Neural progenitor cell (in vitro differentiated cells): Measurements from ENCODE around the gene SLC38A9. TPM values are rescaled to one million over a fixed set of nuclear protein-coding genes. Genes with fewer than 3 reads are reported as not detected.

Source experiments
- DNase-seq: peaks from one replicate; pipeline ENCODE4 v3.0.0-alpha.2; 2016; ENCODE audit warnings: low spot score
- H2AFZ ChIP-seq: fragments of 200-600 bp; sonication (generic); replicated peaks from 2 replicates; pipeline ENCODE4 v1.6.1; 2016; ENCODE audit warnings: antibody characterized with exemption
- H3F3A ChIP-seq: fragments of 200-600 bp; sonication (generic); 2 replicates; pipeline ENCODE4 v1.6.1; 2016; ENCODE audit warnings: antibody characterized with exemption, low read depth
- H3K27ac ChIP-seq: fragments of 200-600 bp; sonication (generic); 2 replicates; pipeline ENCODE4 v1.5.1; 2016; ENCODE audit warnings: mild to moderate bottlenecking
- H3K27me3 ChIP-seq: fragments of 200-600 bp; sonication (generic); 2 replicates; pipeline ENCODE4 v1.6.1; 2016; ENCODE audit warnings: mild to moderate bottlenecking, moderate library complexity
- H3K36me3 ChIP-seq: fragments of 200-600 bp; sonication (generic); 2 replicates; pipeline ENCODE4 v1.5.1; 2016
- H3K4me1 ChIP-seq: fragments of 200-600 bp; sonication (generic); 2 replicates; pipeline ENCODE4 v1.6.1; 2016; ENCODE audit warnings: mixed run types
- H3K4me2 ChIP-seq: fragments of 200-600 bp; sonication (generic); 2 replicates; pipeline ENCODE4 v1.6.1; 2016
- H3K4me3 ChIP-seq: fragments of 200-600 bp; sonication (generic); 2 replicates; pipeline ENCODE4 v1.5.1; 2016
- H3K79me2 ChIP-seq: fragments of 200-600 bp; sonication (generic); 2 replicates; pipeline ENCODE4 v1.6.1; 2016; ENCODE audit warnings: low read depth
- H3K9ac ChIP-seq: fragments of 200-600 bp; sonication (generic); 2 replicates; pipeline ENCODE4 v1.6.1; 2016
- H3K9me3 ChIP-seq: fragments of 200-600 bp; sonication (generic); 2 replicates; pipeline ENCODE4 v1.5.1; 2016; ENCODE audit warnings: low read depth
- H4K20me1 ChIP-seq: fragments of 200-600 bp; sonication (generic); 2 replicates; pipeline ENCODE4 v1.6.1; 2016; ENCODE audit warnings: low read depth
- H3K27ac Mint-ChIP-seq: 3 replicates; pipeline ENCODE4 v1.8.0; 2021; ENCODE audit warnings: mixed read lengths
- H3K27me3 Mint-ChIP-seq: 2 replicates; pipeline ENCODE4 v1.8.0; 2022; ENCODE audit warnings: low read depth, mild to moderate bottlenecking, inconsistent platforms, moderate library complexity, mixed read lengths; ENCODE audit not compliant: insufficient read depth
- H3K36me3 Mint-ChIP-seq: 3 replicates; pipeline ENCODE4 v1.8.0; 2021; ENCODE audit warnings: mixed read lengths
- H3K4me1 Mint-ChIP-seq: 3 replicates; pipeline ENCODE4 v1.8.0; 2021; ENCODE audit warnings: mixed read lengths
- H3K4me3 Mint-ChIP-seq: 3 replicates; pipeline ENCODE4 v1.8.0; 2021; ENCODE audit warnings: mild to moderate bottlenecking, moderate library complexity, mixed read lengths
- H3K9me3 Mint-ChIP-seq: 3 replicates; pipeline ENCODE4 v1.8.0; 2020; ENCODE audit warnings: mixed read lengths
- CTCF ChIP-seq: fragments of 200-600 bp; sonication (generic); IDR thresholded peaks from 2 replicates; pipeline ENCODE4 v1.5.1; 2017; ENCODE audit warnings: antibody characterized with exemption, mild to moderate bottlenecking
- EZH2 ChIP-seq: fragments of 200-600 bp; sonication (generic); IDR thresholded peaks from 2 replicates; pipeline ENCODE4 v1.6.1; 2017; ENCODE audit warnings: antibody characterized with exemption, mild to moderate bottlenecking, moderate library complexity
- EZH2phosphoT487 ChIP-seq: fragments of 200-600 bp; sonication (generic); IDR thresholded peaks from 2 replicates; pipeline ENCODE4 v1.6.1; 2017; ENCODE audit warnings: antibody characterized with exemption
- total RNA-seq: library from RNA; depleted of rRNA; stranded (reverse); fragments of >200 nt; gene quantifications from 2 replicates; pipeline ENCODE4 v1.2.3, GENCODE V29; 2015; ENCODE audit warnings: low replicate concordance

SLC38A9 gene
- total RNA-seq, 1 donor from 2014 or later = 57.7 TPM

- Mint-ChIP-seq H3K27ac (no peak overlapping the region), H3K36me3 (no peaks in the 10 kb centered on the region), H3K4me1 (no peaks in the 10 kb centered on the region), H3K4me3 (no peak overlapping the region), H3K27me3 (peaks cover 3% of the 10 kb centered on the region), H3K9me3 (peaks cover 2% of the 10 kb centered on the region)
- Histone ChIP-seq H3K79me2 (no peaks in the 10 kb centered on the region), H3F3A (no peaks in the 10 kb centered on the region), H3K36me3 (no peaks in the 10 kb centered on the region), H3K4me1 (no peaks in the 10 kb centered on the region), H3K4me2 (no peak overlapping the region), H2AFZ (no peak overlapping the region), H4K20me1 (no peaks in the 10 kb centered on the region), H3K27me3 (no peaks in the 10 kb centered on the region), H3K4me3 (no peak overlapping the region), H3K9ac (no peak overlapping the region), H3K9me3 (no peaks in the 10 kb centered on the region), H3K27ac (no peak overlapping the region)
- TF ChIP-seq EZH2 (no peak), EZH2phosphoT487 (no peak), CTCF (no peak)
- DNase-seq = no peak
Observed at GRCh38 chr5:55734658-55735057, 22.5 kb upstream of the SLC38A9 start.

- DNase-seq = no peak
- Mint-ChIP-seq H3K9me3 (peaks cover 2% of the 10 kb centered on the region), H3K27ac (no peak overlapping the region), H3K36me3 (no peaks in the 10 kb centered on the region), H3K4me3 (no peak overlapping the region), H3K27me3 (peaks cover 3% of the 10 kb centered on the region), H3K4me1 (no peaks in the 10 kb centered on the region)
- Histone ChIP-seq H3K27me3 (no peaks in the 10 kb centered on the region), H3K4me1 (no peaks in the 10 kb centered on the region), H3K27ac (no peak overlapping the region), H2AFZ (no peak overlapping the region), H3K4me2 (no peak overlapping the region), H3K79me2 (no peaks in the 10 kb centered on the region), H3F3A (no peaks in the 10 kb centered on the region), H4K20me1 (no peaks in the 10 kb centered on the region), H3K36me3 (no peaks in the 10 kb centered on the region), H3K4me3 (no peak overlapping the region), H3K9me3 (no peaks in the 10 kb centered on the region), H3K9ac (no peak overlapping the region)
- TF ChIP-seq EZH2phosphoT487 = no peak
- no peak for TF ChIP-seq CTCF
- no peak for TF ChIP-seq EZH2
Observed at GRCh38 chr5:55732585-55732984, 20.5 kb upstream of the SLC38A9 start.

GRCh38 chr5:55731848-55732247 lies 19.7 kb upstream of the SLC38A9 start:
- Histone ChIP-seq H3K4me1 (no peaks in the 10 kb centered on the region), H4K20me1 (no peaks in the 10 kb centered on the region), H3K9ac (no peak overlapping the region), H3K79me2 (no peaks in the 10 kb centered on the region), H3K27ac (no peak overlapping the region), H3F3A (no peaks in the 10 kb centered on the region), H3K27me3 (no peaks in the 10 kb centered on the region), H3K4me2 (no peak overlapping the region), H2AFZ (no peak overlapping the region), H3K9me3 (no peaks in the 10 kb centered on the region), H3K4me3 (no peak overlapping the region), H3K36me3 (no peaks in the 10 kb centered on the region)
- TF ChIP-seq EZH2 = no peak
- no peak for TF ChIP-seq EZH2phosphoT487
- no peak for TF ChIP-seq CTCF
- Mint-ChIP-seq H3K4me1 (no peaks in the 10 kb centered on the region), H3K36me3 (no peaks in the 10 kb centered on the region), H3K27me3 (peaks cover 3% of the 10 kb centered on the region), H3K4me3 (no peak overlapping the region), H3K27ac (no peak overlapping the region), H3K9me3 (peaks cover 2% of the 10 kb centered on the region)
- no peak for DNase-seq

- Mint-ChIP-seq H3K36me3 (no peaks in the 10 kb centered on the region), H3K4me1 (no peaks in the 10 kb centered on the region)
Observed at GRCh38 chr5:55724281-55724680, 12.2 kb upstream of the SLC38A9 start.

More at GRCh38 chr5:55724281-55724680, 12.2 kb upstream of the SLC38A9 start:
- Mint-ChIP-seq H3K4me3 (no peak overlapping the region), H3K9me3 (no peaks in the 10 kb centered on the region), H3K27me3 (no peaks in the 10 kb centered on the region), H3K27ac (no peak overlapping the region)
- Histone ChIP-seq H3K27ac (no peak overlapping the region), H4K20me1 (no peaks in the 10 kb centered on the region), H3K4me3 (no peak overlapping the region), H3K9ac (no peak overlapping the region), H3K27me3 (no peaks in the 10 kb centered on the region), H3F3A (no peaks in the 10 kb centered on the region), H3K36me3 (no peaks in the 10 kb centered on the region), H3K79me2 (no peaks in the 10 kb centered on the region), H3K4me1 (no peaks in the 10 kb centered on the region), H2AFZ (no peak overlapping the region), H3K9me3 (no peaks in the 10 kb centered on the region), H3K4me2 (no peak overlapping the region)
- TF ChIP-seq EZH2 (no peak), CTCF (no peak), EZH2phosphoT487 (no peak)
- DNase-seq = no peak
